Measurements from ENCODE around the gene KLF3. TPM values are rescaled to one million over a fixed set of nuclear protein-coding genes. Genes with fewer than 3 reads are reported as not detected.

Gene KLF3
- total RNA-seq, 1 donor from 2014 or later: 39.2 TPM

- TF ChIP-seq, protein P1, sequence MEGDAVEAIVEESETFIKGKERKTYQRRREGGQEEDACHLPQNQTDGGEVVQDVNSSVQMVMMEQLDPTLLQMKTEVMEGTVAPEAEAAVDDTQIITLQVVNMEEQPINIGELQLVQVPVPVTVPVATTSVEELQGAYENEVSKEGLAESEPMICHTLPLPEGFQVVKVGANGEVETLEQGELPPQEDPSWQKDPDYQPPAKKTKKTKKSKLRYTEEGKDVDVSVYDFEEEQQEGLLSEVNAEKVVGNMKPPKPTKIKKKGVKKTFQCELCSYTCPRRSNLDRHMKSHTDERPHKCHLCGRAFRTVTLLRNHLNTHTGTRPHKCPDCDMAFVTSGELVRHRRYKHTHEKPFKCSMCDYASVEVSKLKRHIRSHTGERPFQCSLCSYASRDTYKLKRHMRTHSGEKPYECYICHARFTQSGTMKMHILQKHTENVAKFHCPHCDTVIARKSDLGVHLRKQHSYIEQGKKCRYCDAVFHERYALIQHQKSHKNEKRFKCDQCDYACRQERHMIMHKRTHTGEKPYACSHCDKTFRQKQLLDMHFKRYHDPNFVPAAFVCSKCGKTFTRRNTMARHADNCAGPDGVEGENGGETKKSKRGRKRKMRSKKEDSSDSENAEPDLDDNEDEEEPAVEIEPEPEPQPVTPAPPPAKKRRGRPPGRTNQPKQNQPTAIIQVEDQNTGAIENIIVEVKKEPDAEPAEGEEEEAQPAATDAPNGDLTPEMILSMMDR (IDR thresholded peaks at IDR 0.05; ENCODE audit: insufficient read depth, low read length, poor library complexity, severe bottlenecking): no peak
- no peak for DNase-seq (ENCODE audit: low read depth)
- H3K36me3 ChIP-seq (ENCODE audit: control insufficient read depth, insufficient read depth, low read length): no peaks in the 10 kb centered on the region
- H3K4me3 ChIP-seq (ENCODE audit: low read depth, low read length): no peak overlapping the region
- H3K27me3 ChIP-seq (ENCODE audit: control insufficient read depth, insufficient read depth, low read length): no peaks in the 10 kb centered on the region
Observed at GRCh38 chr4:38659346-38659745, 4.7 kb upstream of the KLF3 start.

DNA sequence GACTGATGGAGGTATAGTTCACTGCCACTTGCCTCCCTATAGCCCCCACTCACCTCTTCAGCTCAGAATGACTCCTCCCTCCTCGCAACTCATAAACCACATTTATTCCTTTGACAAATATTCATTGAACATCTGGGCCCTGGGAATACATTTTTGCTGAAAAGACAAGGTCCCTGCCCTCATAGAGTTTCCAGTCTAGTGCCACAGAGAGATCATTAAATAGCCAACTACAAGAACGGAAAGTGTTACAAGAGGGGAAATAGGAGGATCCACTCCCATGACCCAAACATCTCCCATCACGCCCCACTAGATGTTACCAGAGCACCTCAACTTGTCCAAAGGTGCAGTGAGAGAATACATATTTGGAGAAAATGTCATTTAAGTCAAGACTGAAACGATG lies 3.2 kb upstream of the KLF3 start:
- Histone ChIP-seq H3K36me3 (ENCODE audit: control insufficient read depth, insufficient read depth, low read length) (no peaks in the 10 kb centered on the region), H3K4me3 (ENCODE audit: low read depth, low read length) (no peak overlapping the region), H3K27me3 (ENCODE audit: control insufficient read depth, insufficient read depth, low read length) (no peaks in the 10 kb centered on the region)
- TF ChIP-seq, protein P1 (IDR thresholded peaks at IDR 0.05; ENCODE audit: insufficient read depth, low read length, poor library complexity, severe bottlenecking): no peak
- DNase-seq (ENCODE audit: low read depth): no peak

DNA sequence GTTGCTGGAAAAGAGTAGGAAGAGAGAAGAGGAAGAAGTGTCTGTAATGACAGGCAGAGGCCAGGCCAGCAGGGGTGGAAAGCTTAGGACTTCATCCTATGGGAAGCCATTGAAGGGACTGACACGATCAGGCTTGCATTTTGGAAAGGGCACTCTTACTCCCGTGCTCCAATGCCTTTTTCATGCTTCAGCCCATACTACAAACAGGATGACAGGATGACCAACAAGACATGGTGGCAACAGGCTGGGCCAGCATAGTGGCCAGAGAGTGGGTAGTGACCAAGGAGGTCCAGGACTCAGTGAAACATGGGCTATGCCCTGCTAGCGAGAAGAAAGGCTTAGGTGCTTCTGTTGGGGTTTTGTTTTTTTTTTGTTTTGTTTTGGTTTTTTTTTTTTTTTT lies 2.6 kb upstream of the KLF3 start:
- no peak for DNase-seq (ENCODE audit: low read depth)
- TF ChIP-seq, protein P1 (IDR thresholded peaks at IDR 0.05; ENCODE audit: insufficient read depth, low read length, poor library complexity, severe bottlenecking): no peak
- no peak overlapping the region for H3K4me3 ChIP-seq (ENCODE audit: low read depth, low read length)
- H3K27me3 ChIP-seq (ENCODE audit: control insufficient read depth, insufficient read depth, low read length): no peaks in the 10 kb centered on the region
- no peaks in the 10 kb centered on the region for H3K36me3 ChIP-seq (ENCODE audit: control insufficient read depth, insufficient read depth, low read length)

- no peak for DNase-seq (ENCODE audit: low read depth)
- TF ChIP-seq, protein P1 (IDR thresholded peaks at IDR 0.05; ENCODE audit: insufficient read depth, low read length, poor library complexity, severe bottlenecking): no peak
- no peaks in the 10 kb centered on the region for H3K27me3 ChIP-seq (ENCODE audit: control insufficient read depth, insufficient read depth, low read length)
Observed at GRCh38 chr4:38662522-38663089, 1.4 kb upstream of the KLF3 start.

GRCh38 chr4:38663090-38663800 lies 754 bp upstream of the KLF3 start:
- DNase-seq (ENCODE audit: low read depth): no peak
- no peaks in the 10 kb centered on the region for H3K36me3 ChIP-seq (ENCODE audit: control insufficient read depth, insufficient read depth, low read length)
- H3K27me3 ChIP-seq (ENCODE audit: control insufficient read depth, insufficient read depth, low read length): no peaks in the 10 kb centered on the region
- peak overlapping the region; percentile 58 for H3K4me3 ChIP-seq (ENCODE audit: low read depth, low read length)
- TF ChIP-seq, protein P1 (IDR thresholded peaks at IDR 0.05; ENCODE audit: insufficient read depth, low read length, poor library complexity, severe bottlenecking): no peak

More at GRCh38 chr4:38662522-38663089, 1.4 kb upstream of the KLF3 start:
- Histone ChIP-seq H3K36me3 (ENCODE audit: control insufficient read depth, insufficient read depth, low read length) (no peaks in the 10 kb centered on the region), H3K4me3 (ENCODE audit: low read depth, low read length) (peak overlapping the region; percentile 58)

Measured in kidney epithelial cell (primary cell).